Cortex of kidney (tissue), 1 donor: ENCODE measurements around the gene DHX30.
A peak's percentile ranks its signal among the peaks of the same experiment; 100 is the strongest.
"Not testable (repeated sequence)": the region's sequence is repeated elsewhere in the genome, so short reads cannot be mapped to it uniquely, and the experiment has no call there.

Experiments
- DNase-seq: peaks from one replicate; lab custom pipeline; 2025; lab: John Stamatoyannopoulos, UW

The DHX30 gene

GRCh38 chr3:47802734-47803479, at the start of gene DHX30:
Gene DHX30 (plus strand): TSS chr3:47803138. CDS start chr3:47810684, 7,546 bp downstream.
- DNase-seq, result peak; percentile 42

- no peak for DNase-seq
These were observed 44.5 kb upstream of the DHX30 start for GRCh38 chr3:47758261-47759025.

GRCh38 chr3:47760207-47760606, 42.7 kb upstream of the DHX30 start:
- DNase-seq, result not testable (repeated sequence)

- DNase-seq, result no peak
These were observed 41.9 kb upstream of the DHX30 start for GRCh38 chr3:47761046-47761445.

- no peak for DNase-seq
These were observed 40.7 kb upstream of the DHX30 start for GRCh38 chr3:47762233-47762632.

- no peak for DNase-seq
These were observed 36.8 kb upstream of the DHX30 start for GRCh38 chr3:47766186-47766585.

GRCh38 chr3:47772047-47772446, 30.9 kb upstream of the DHX30 start:
- DNase-seq, result no peak

- no peak for DNase-seq
These were observed 30.1 kb upstream of the DHX30 start for GRCh38 chr3:47772788-47773187.

GRCh38 chr3:47778746-47779145, 24.2 kb upstream of the DHX30 start:
- no peak for DNase-seq

- DNase-seq, result no peak
These were observed 21.9 kb upstream of the DHX30 start for GRCh38 chr3:47780741-47781684.

- DNase-seq, result peak; percentile 64
These were observed 21.1 kb upstream of the DHX30 start, which contains the start of gene SMARCC1 for GRCh38 chr3:47781685-47782445. Gene SMARCC1 (minus strand): TSS chr3:47781893. CDS start chr3:47781797, 96 bp downstream.

- no peak for DNase-seq
These were observed 20.3 kb upstream of the DHX30 start for GRCh38 chr3:47782446-47783308.

- DNase-seq, result no peak
These were observed 19.3 kb upstream of the DHX30 start for GRCh38 chr3:47783673-47784072.

- DNase-seq, result no peak
These were observed 11.6 kb upstream of the DHX30 start for GRCh38 chr3:47791193-47791855.

- no peak for DNase-seq
These were observed 10.2 kb upstream of the DHX30 start for GRCh38 chr3:47792699-47793098.

GRCh38 chr3:47794544-47794943, 8.4 kb upstream of the DHX30 start:
- DNase-seq, result no peak

GRCh38 chr3:47799733-47800132, 3.2 kb upstream of the DHX30 start:
- no peak for DNase-seq

- no peak for DNase-seq
These were observed 615 bp downstream of the DHX30 start for GRCh38 chr3:47803480-47804025.

- DNase-seq, result no peak
These were observed 1.6 kb downstream of the DHX30 start for GRCh38 chr3:47804577-47804976.
